ENCODE data around the gene HOXC13.

Gene HOXC13

DNA sequence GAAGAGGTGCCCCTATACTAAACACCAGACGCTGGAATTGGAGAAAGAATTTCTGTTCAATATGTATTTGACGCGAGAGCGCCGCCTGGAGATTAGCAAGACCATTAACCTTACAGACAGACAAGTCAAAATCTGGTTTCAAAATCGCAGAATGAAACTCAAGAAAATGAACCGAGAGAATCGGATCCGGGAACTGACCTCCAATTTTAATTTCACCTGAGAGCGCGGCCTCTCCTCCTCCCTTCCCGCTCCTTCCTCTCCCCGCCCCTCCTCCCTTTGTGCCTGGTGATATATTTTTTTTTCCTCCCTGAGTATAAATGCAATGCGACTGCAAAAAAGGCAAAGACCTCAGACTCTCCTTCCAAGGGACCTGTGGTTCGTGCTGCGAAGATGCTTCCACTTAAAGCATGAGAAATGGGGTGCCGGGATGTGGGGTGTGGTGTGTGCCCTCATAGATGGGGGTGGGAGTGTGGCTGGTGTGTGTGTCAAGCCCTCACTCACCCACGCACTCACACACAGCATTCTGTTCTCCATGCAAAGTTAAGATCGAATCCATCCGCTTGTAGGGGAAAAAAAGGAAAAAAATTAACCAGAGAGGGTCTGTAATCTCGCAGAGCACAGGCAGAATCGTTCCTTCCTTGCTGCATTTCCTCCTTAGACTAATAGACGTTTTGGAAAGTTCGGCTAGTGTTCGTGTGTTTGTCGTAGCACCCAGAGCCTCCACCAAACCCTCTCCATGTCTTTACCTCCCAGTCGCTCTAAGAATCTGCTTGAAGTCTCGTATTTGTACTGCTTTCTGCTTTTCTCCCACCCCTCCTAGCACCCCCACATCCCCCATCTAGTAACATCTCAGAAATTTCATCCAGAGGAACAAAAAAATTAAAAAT lies 50.8 kb downstream of the HOXC13 start:
- TF ChIP-seq, protein P1, sequence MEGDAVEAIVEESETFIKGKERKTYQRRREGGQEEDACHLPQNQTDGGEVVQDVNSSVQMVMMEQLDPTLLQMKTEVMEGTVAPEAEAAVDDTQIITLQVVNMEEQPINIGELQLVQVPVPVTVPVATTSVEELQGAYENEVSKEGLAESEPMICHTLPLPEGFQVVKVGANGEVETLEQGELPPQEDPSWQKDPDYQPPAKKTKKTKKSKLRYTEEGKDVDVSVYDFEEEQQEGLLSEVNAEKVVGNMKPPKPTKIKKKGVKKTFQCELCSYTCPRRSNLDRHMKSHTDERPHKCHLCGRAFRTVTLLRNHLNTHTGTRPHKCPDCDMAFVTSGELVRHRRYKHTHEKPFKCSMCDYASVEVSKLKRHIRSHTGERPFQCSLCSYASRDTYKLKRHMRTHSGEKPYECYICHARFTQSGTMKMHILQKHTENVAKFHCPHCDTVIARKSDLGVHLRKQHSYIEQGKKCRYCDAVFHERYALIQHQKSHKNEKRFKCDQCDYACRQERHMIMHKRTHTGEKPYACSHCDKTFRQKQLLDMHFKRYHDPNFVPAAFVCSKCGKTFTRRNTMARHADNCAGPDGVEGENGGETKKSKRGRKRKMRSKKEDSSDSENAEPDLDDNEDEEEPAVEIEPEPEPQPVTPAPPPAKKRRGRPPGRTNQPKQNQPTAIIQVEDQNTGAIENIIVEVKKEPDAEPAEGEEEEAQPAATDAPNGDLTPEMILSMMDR (IDR thresholded peaks at IDR 0.05; ENCODE audit: extremely low read depth, insufficient read depth, missing control alignments) = peak; percentile 66
- in situ Hi-C loops (cut with MboI; ENCODE audit: low pct_unique_long_range_greater_than_20kb, low sequenced_read_pairs, unreplicated experiment) = no loop called here
- DNase-seq (ENCODE audit: low spot score) = peak; percentile 78

DNA sequence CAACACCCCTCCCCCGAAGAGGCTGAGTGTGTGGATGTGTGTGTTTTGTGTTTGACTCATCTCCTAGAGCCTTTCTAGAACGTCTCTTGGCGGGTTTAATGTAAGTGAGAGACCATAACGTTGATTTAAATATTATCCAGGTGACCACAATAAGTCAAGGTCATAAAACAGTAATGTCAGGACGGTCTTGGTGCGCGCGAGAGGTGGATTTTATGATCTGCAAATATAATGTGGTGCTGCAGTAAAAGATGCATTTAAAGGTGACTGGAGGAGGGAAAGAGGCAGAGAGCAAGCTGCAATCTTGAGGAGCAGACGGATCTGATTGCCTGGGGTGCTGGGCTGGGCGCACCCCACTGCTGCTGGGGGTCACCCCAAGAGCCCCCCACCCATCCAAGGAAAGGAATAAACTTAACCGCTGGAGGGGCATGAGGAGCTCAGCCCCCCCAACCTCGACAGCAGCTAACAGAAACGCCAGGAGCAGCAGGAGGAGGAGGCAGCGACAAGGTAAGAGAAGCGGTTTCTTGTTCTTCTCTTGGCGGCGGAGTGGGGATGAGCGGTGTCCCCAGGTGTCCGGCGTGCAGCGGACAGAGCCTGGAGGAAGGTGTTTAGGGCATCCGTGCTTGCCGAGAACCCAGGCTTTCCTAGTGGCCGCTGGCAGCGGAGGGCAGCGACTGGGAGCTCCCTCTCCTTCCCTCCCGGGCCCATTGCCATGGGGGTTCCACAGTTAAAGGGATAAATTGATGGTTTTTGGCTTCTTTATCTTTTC lies 51.9 kb downstream of the HOXC13 start:
- DNase-seq (ENCODE audit: low spot score) = no peak
- TF ChIP-seq, protein P1 (IDR thresholded peaks at IDR 0.05; ENCODE audit: extremely low read depth, insufficient read depth, missing control alignments) = no peak
- in situ Hi-C loops (cut with MboI; ENCODE audit: low pct_unique_long_range_greater_than_20kb, low sequenced_read_pairs, unreplicated experiment) = no loop called here

DNA sequence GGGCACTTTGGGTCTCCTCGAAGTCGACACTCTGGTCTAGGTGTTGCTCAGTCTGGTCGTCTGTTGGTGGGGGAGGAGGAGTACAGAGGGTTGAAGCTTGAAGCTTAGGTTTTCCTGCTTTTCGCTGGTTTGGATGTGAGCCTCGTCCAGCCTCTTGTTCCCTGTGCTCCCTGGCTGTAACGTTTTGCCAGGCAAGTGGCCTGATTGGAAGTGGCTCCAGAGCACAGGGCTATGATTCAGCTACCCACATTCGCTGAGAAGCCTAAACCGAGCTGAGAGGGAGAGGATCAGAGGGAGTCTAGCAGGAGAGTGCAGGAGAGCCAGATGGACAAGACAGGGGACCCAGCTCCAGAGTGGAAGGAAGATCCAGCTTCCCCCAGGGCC lies 52.4 kb downstream of the HOXC13 start:
- in situ Hi-C loops (cut with MboI; ENCODE audit: low pct_unique_long_range_greater_than_20kb, low sequenced_read_pairs, unreplicated experiment) = no loop called here
- DNase-seq (ENCODE audit: low spot score) = no peak
- TF ChIP-seq, protein P1 (IDR thresholded peaks at IDR 0.05; ENCODE audit: extremely low read depth, insufficient read depth, missing control alignments) = no peak

DNA sequence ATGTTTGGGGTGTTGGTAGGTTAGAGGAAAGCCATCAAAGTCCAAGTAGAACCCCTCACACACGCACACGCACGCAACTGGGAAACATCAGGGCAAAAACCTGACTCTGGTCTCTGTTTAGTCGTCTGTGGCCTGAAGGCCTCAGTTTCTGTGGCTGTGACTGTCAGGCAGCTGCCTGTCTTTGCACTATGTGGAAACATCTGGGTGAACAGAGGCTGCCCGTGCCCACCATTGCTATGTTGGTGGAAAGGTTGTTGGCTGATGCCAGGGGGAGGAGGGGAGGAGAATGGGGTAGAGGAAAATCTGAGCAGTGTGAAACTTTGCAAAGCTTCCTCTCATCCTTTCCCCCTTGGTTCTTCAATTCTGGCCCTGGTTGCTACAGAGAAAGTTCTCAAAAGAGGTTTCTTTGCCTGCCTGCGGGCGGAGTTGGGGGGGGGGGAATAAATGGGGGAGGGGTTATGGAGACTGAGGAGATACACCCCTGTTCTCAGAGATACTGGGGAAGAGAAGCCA lies 53.8 kb downstream of the HOXC13 start:
- TF ChIP-seq, protein P1 (IDR thresholded peaks at IDR 0.05; ENCODE audit: extremely low read depth, insufficient read depth, missing control alignments) = no peak
- DNase-seq (ENCODE audit: low spot score) = no peak
- in situ Hi-C loops (cut with MboI; ENCODE audit: low pct_unique_long_range_greater_than_20kb, low sequenced_read_pairs, unreplicated experiment) = no loop called here

DNA sequence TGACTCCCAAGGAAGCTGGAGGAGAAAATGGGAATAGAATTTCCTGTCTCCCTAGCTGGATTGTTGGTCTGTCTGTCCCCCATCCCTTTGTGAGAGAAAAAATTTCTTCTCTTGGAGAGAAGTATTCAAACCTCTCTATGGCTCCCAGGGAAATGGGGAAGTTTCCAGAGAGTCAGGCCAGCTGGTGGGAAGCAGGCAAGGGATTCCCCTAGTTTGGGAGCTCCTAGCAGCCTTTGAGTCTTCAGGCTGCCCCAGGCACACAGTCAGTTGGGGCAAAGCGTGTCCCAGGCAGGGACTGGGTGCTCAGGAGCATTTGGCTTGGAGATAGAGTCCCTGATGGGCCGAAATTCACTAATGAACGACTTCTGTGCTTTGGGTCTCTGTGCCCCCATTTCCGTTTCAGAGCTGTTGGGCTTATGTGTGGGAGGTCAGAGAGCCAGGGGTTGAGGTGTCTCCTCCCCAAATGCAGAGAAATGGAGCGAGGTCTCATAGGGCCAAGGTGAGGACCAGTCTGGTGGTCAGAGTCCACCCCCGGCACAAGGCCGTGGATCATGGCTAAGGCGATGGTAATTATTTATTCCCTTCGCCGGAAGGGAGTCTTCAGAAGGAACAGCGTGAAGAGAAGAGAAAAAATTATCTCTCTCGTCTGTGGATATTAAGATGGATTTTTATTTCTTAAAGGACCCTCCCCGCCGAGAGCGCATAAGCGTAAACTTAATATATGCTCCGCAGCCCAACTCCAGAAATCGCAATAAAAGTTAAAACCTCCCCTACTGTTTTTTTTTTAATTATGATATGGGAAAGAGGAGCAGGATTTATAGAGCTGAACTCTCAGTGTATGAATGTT lies 54.8 kb downstream of the HOXC13 start:
- TF ChIP-seq, protein P1 (IDR thresholded peaks at IDR 0.05; ENCODE audit: extremely low read depth, insufficient read depth, missing control alignments) = no peak
- in situ Hi-C loops (cut with MboI; ENCODE audit: low pct_unique_long_range_greater_than_20kb, low sequenced_read_pairs, unreplicated experiment) = no loop called here

DNA sequence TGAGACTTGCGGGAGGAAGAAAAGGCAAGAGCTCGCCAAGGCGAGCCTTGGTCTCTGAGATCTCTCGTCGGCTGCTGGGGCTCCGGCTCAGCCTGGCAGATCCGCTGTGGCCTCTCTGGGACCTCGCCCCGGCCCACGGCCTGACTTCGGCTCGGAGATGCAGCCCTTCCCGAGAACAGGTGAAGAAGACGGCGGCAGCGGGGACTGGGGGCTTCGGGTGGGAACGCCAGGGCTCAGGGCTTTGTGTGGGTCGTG lies 55.3 kb downstream of the HOXC13 start:
- TF ChIP-seq, protein P1 (IDR thresholded peaks at IDR 0.05; ENCODE audit: extremely low read depth, insufficient read depth, missing control alignments) = no peak
- in situ Hi-C loops (cut with MboI; ENCODE audit: low pct_unique_long_range_greater_than_20kb, low sequenced_read_pairs, unreplicated experiment) = no loop called here
- no peak for DNase-seq (ENCODE audit: low spot score)

More for the DNA sequence above, 54.8 kb downstream of the HOXC13 start:
- no peak for DNase-seq (ENCODE audit: low spot score)

Measured in GM13977 (cell line).